Esophagus squamous epithelium (tissue), 4 donors: ENCODE data around the gene SLC25A22.
A peak's percentile ranks its signal among the peaks of the same experiment; 100 is the strongest.

Experiments
- CTCF ChIP-seq, 6 experiments: fragments of 450-650 bp in 4 of 6; fragments of 200-600 bp in 2 of 6; sonication (generic) in 2 of 6; IDR thresholded peaks; one replicate each; pipeline ENCODE4 v1.5.1; 2016 to 2019; ENCODE audit warnings: antibody characterized with exemption in 6 of 6, mild to moderate bottlenecking in 4 of 6, moderate library complexity in 4 of 6
- POLR2A ChIP-seq, 4 donors: fragments of 450-650 bp; IDR thresholded peaks; one replicate each; pipeline ENCODE4 v1.6.1; 2017; ENCODE audit warnings: antibody characterized with exemption in 4 of 4, mild to moderate bottlenecking in 4 of 4, moderate library complexity in 3 of 4

GRCh38 chr11:810040-810567 lies 12.0 kb upstream of the SLC25A22 start:
- TF ChIP-seq POLR2A (IDR thresholded peaks at IDR 0.05) (no peak), CTCF (IDR thresholded peaks at IDR 0.05) (peak in 1 of 6 experiments; percentile 21)
